Measurements from ENCODE around the gene RAB15. TPM values are rescaled to one million over a fixed set of nuclear protein-coding genes. Genes with fewer than 3 reads are reported as not detected.

Gene RAB15
- 1 to 10 TPM in 1 of 6 donors, under 1 TPM in 5; 0.25 to 1.9 (median 0.94) TPM for polyA plus RNA-seq (ENCODE audit: low read depth in 6 of 6)

- Mint-ChIP-seq H3K9me3 (no peaks in the 10 kb centered on the region), H3K36me3 (no peaks in the 10 kb centered on the region), H3K27ac (peak within 1 kb of the TSS in 5 of 6 donors; percentile 20 to 89 (median 76)), H3K4me1 (peaks cover 0 to 13% (median 3%) of the 10 kb centered on the region in 3 donors), H3K4me3 (peak within 1 kb of the TSS; percentile 82 to 92 (median 86)), H3K27me3 (peaks cover 8 to 13% (median 9%) of the 10 kb centered on the region in 3 donors)
- ATAC-seq (ENCODE audit: low read depth in 2 of 2) (peak; percentile 61 to 65), DNase-seq (peak; percentile 35)
Measured at GRCh38 chr14:64971943-64972791, at the start of gene RAB15. Gene RAB15 (minus strand): TSS chr14:64972336. CDS start chr14:64972076, 260 bp downstream.

GRCh38 chr14:65019944-65020566 is 47.9 kb upstream of the RAB15 start:
- Mint-ChIP-seq H3K27me3 (no peaks in the 10 kb centered on the region), H3K27ac (no peak overlapping the region), H3K9me3 (no peaks in the 10 kb centered on the region), H3K4me3 (no peak overlapping the region), H3K36me3 (peaks cover 10 to 11% of the 10 kb centered on the region in 2 donors), H3K4me1 (no peaks in the 10 kb centered on the region)
- ATAC-seq (ENCODE audit: low read depth in 2 of 2): no peak
- no peak for DNase-seq

- ATAC-seq (ENCODE audit: low read depth in 2 of 2): no peak
- no peak overlapping the region for H3K27ac Mint-ChIP-seq
- peaks cover 10 to 15% of the 10 kb centered on the region in 2 donors for H3K36me3 Mint-ChIP-seq
- no peak for DNase-seq
- no peaks in the 10 kb centered on the region for H3K27me3 Mint-ChIP-seq
- no peaks in the 10 kb centered on the region for H3K9me3 Mint-ChIP-seq
- H3K4me3 Mint-ChIP-seq: no peak overlapping the region
- no peaks in the 10 kb centered on the region for H3K4me1 Mint-ChIP-seq
Measured at GRCh38 chr14:65016471-65016870, 44.3 kb upstream of the RAB15 start.

GRCh38 chr14:65015391-65015790 is 43.3 kb upstream of the RAB15 start:
- Mint-ChIP-seq H3K27me3 (no peaks in the 10 kb centered on the region), H3K27ac (peak overlapping the region in 1 of 6 donors; percentile 47), H3K36me3 (peaks cover 11 to 15% of the 10 kb centered on the region in 2 donors), H3K4me1 (no peaks in the 10 kb centered on the region), H3K9me3 (no peaks in the 10 kb centered on the region), H3K4me3 (no peak overlapping the region)
- no peak for ATAC-seq (ENCODE audit: low read depth in 2 of 2)
- no peak for DNase-seq

GRCh38 chr14:65012353-65012752 is 40.2 kb upstream of the RAB15 start:
- no peaks in the 10 kb centered on the region for H3K27me3 Mint-ChIP-seq
- no peak for DNase-seq
- ATAC-seq (ENCODE audit: low read depth in 2 of 2): no peak
- no peaks in the 10 kb centered on the region for H3K9me3 Mint-ChIP-seq
- H3K27ac Mint-ChIP-seq: peak overlapping the region in 1 of 6 donors; percentile 77
- H3K4me3 Mint-ChIP-seq: no peak overlapping the region
- no peaks in the 10 kb centered on the region for H3K4me1 Mint-ChIP-seq
- H3K36me3 Mint-ChIP-seq: peaks cover 15 to 24% of the 10 kb centered on the region in 2 donors

- DNase-seq (no peak), ATAC-seq (ENCODE audit: low read depth in 2 of 2) (no peak)
- H3K4me1 Mint-ChIP-seq: no peaks in the 10 kb centered on the region
- no peak overlapping the region for H3K4me3 Mint-ChIP-seq
- no peaks in the 10 kb centered on the region for H3K27me3 Mint-ChIP-seq
- peak overlapping the region in 1 of 6 donors; percentile 13 for H3K27ac Mint-ChIP-seq
- peaks cover 13 to 24% of the 10 kb centered on the region in 2 donors for H3K36me3 Mint-ChIP-seq
- no peaks in the 10 kb centered on the region for H3K9me3 Mint-ChIP-seq
Measured at GRCh38 chr14:65011538-65011937, 39.4 kb upstream of the RAB15 start.

GRCh38 chr14:65010211-65010931 is 38.2 kb upstream of the RAB15 start:
- no peaks in the 10 kb centered on the region for H3K9me3 Mint-ChIP-seq
- H3K4me1 Mint-ChIP-seq: no peaks in the 10 kb centered on the region
- H3K4me3 Mint-ChIP-seq: no peak overlapping the region
- ATAC-seq (ENCODE audit: low read depth in 2 of 2) (no peak), DNase-seq (no peak)
- H3K27me3 Mint-ChIP-seq: no peaks in the 10 kb centered on the region
- H3K27ac Mint-ChIP-seq: peak overlapping the region in 1 of 6 donors; percentile 2
- peaks cover 4 to 15% of the 10 kb centered on the region in 2 donors for H3K36me3 Mint-ChIP-seq

- Mint-ChIP-seq H3K4me1 (no peaks in the 10 kb centered on the region), H3K27me3 (no peaks in the 10 kb centered on the region), H3K36me3 (peaks cover 0 to 15% of the 10 kb centered on the region in 2 donors), H3K27ac (no peak overlapping the region), H3K9me3 (no peaks in the 10 kb centered on the region), H3K4me3 (no peak overlapping the region)
- DNase-seq (no peak), ATAC-seq (ENCODE audit: low read depth in 2 of 2) (no peak)
Measured at GRCh38 chr14:65007202-65007601, 35.1 kb upstream of the RAB15 start.

- Mint-ChIP-seq H3K9me3 (no peaks in the 10 kb centered on the region), H3K4me1 (no peaks in the 10 kb centered on the region), H3K27ac (peak overlapping the region in 1 of 6 donors; percentile 45), H3K27me3 (no peaks in the 10 kb centered on the region), H3K36me3 (peaks cover 0 to 15% of the 10 kb centered on the region in 2 donors), H3K4me3 (no peak overlapping the region)
- no peak for ATAC-seq (ENCODE audit: low read depth in 2 of 2)
- DNase-seq: no peak
Measured at GRCh38 chr14:65006261-65006721, 34.2 kb upstream of the RAB15 start.

- no peaks in the 10 kb centered on the region for H3K36me3 Mint-ChIP-seq
- no peak overlapping the region for H3K27ac Mint-ChIP-seq
- ATAC-seq (ENCODE audit: low read depth in 2 of 2) (no peak), DNase-seq (no peak)
- no peak overlapping the region for H3K4me3 Mint-ChIP-seq
- H3K4me1 Mint-ChIP-seq: no peaks in the 10 kb centered on the region
- no peaks in the 10 kb centered on the region for H3K27me3 Mint-ChIP-seq
- no peaks in the 10 kb centered on the region for H3K9me3 Mint-ChIP-seq
Measured at GRCh38 chr14:65003394-65003793, 31.3 kb upstream of the RAB15 start.

GRCh38 chr14:65002586-65003210 is 30.6 kb upstream of the RAB15 start:
- Mint-ChIP-seq H3K9me3 (no peaks in the 10 kb centered on the region), H3K4me1 (no peaks in the 10 kb centered on the region), H3K4me3 (no peak overlapping the region), H3K27ac (peak overlapping the region in 3 of 6 donors; percentile 3 to 34 (median 12)), H3K27me3 (no peaks in the 10 kb centered on the region), H3K36me3 (no peaks in the 10 kb centered on the region)
- ATAC-seq (ENCODE audit: low read depth in 2 of 2) (no peak), DNase-seq (no peak)

- Mint-ChIP-seq H3K4me1 (peaks cover 0 to 6% (median 0%) of the 10 kb centered on the region in 3 donors), H3K36me3 (no peaks in the 10 kb centered on the region), H3K27me3 (no peaks in the 10 kb centered on the region), H3K4me3 (no peak overlapping the region), H3K9me3 (no peaks in the 10 kb centered on the region), H3K27ac (no peak overlapping the region)
- no peak for ATAC-seq (ENCODE audit: low read depth in 2 of 2)
- no peak for DNase-seq
Measured at GRCh38 chr14:65001723-65002122, 29.6 kb upstream of the RAB15 start.

Data from naive B cell (primary cell).